ENCODE results near the gene AGK.
"Not testable (repeated sequence)": the region's sequence is repeated elsewhere in the genome, so short reads cannot be mapped to it uniquely, and the experiment has no call there.

AGK gene

DNA sequence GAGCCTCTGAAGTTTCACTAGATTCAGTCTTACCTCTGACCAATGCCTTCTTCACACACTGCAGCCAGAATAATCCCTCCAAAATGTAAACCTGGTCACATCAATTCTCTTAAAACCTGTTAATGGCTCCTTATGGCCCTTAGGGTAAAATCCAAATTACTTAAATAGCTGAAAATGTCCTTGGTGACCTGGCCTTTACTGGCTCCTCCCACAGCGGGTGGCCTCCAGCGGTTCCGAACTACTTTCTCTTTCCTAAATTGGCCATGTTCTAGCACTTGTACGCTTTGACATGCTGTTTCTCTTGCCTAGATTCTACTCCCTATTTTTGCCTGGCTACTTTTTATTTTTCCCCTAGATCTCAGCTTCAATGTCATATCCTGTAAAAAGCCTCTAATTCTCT, 36.1 kb downstream of the AGK start:
- DNase-seq (ENCODE audit: low read depth): no peak

DNA sequence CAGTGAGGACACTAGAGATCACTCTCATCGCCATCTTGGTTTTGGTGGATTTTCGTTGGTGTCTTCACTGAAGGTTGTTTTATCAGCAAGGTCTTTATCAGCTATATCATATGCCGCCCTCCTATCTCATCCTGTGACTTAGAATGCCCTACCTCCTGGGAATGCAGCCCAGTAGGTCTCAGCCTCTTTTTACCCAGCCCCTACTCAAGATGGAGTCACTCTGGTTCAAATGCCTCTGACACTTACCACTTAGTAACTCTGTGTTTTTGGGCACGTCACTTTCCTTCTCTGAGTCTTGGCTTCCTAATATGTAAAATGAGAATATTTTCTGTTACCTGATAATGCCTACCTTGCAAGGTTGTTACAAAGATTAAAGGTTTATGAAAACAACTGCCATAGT, 37.7 kb downstream of the AGK start:
- DNase-seq (ENCODE audit: low read depth): no peak

DNA sequence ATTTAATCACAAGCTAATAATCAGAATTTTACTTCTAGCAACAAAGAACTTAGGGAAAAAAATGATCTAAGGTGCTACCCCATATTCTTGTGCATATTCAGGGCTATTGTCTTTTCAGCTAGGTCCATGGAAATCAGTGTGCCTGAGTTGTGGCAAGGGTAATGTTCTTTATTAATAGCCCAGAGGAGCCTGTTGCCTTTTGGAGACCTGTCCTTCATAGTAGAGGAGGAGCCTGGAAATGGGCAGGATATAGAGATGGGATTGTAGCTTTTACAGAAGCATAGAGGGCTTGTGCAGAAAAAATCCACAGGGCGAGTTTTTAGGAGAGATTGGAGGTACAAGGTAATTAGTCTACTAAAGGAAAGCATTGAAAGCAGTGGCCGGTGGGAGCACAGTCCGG, 38.9 kb downstream of the AGK start:
- DNase-seq (ENCODE audit: low read depth): no peak

DNA sequence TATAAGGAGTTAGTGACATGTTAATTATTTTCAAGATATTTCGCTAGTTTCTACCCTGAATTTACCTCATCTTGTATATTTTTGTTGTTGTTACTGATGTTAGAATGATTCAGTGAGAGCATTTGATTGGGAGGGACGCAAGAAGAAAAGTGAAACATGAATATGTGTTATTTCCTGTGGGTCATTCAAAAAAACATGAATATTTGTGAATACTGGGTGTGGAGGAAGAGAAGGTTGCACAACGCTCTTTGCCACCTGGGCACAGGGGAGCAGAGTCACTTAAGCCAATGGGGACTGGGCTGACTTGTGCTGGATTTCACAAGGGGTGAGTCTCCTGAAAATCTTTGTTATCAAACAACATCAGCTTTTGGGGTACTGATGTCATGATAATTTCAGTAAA, 39.5 kb downstream of the AGK start:
- no peak for DNase-seq (ENCODE audit: low read depth)

DNA sequence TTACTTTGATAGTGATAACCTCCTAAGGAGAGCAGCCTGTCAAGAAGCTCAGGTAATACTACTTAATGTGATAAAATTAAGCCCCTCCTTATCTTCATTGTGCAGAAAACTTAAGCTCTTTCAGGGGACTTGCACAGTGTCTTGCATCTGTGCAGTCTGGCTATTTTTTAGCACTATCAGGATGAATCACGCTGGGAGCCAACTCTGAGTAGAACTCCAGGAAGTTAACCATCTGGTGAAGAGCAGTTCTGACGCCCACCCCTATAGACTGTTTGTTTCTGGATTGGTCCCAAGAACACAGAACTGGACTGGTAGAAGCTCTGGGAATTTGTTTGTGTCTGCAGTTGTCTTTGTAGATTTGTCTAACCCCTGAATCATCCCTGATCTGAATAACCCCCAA, 41.9 kb downstream of the AGK start:
- DNase-seq (ENCODE audit: low read depth): peak; percentile 74

- DNase-seq (ENCODE audit: low read depth): no peak
Observed at GRCh38 chr7:141597966-141598365, 46.8 kb downstream of the AGK start.

GRCh38 chr7:141598408-141598807, 47.2 kb downstream of the AGK start:
- DNase-seq (ENCODE audit: low read depth): no peak

DNA sequence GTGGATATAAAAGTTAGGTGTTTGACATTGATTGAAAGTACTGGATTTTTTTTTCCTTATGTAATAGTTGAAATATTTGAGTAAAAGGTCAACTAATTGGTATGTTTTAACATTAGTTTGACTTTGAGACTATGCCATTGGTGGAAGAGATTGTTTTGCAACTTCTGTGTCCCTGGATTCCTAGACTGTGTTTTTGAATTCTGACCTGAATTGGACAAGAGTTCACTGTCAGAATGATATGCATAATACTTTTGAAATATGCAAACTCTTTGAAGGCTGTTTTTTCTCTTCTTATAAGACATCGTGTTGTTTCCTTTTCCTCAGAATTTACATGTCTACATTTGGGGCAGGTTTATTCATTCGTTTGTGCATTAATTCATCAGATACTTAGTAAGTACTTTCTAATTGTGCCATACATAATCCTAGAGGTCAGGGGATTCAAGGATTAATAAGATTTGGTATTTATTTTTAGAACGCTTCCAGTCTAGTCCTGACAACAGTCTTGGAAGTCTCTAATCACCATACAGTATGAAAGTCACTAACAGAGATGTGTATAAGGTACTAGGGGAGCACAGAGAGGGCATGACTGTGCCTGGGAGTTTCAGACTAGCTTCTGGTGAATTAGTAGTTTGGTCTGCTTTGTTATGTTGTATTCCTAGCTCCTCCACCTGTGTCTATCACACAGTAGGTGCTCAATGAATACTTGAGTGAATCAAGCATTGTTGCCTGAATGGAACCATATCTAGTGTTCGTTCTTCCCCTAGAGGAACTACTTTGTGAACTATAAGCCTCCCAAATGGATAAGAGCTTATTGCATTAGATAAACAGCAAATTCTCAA, 49.2 kb downstream of the AGK start:
- no peak for DNase-seq (ENCODE audit: low read depth)

- no peak for DNase-seq (ENCODE audit: low read depth)
Observed at GRCh38 chr7:141609576-141609975, 58.4 kb downstream of the AGK start.

- DNase-seq (ENCODE audit: low read depth): no peak
Observed at GRCh38 chr7:141610671-141611070, 59.5 kb downstream of the AGK start.

DNA sequence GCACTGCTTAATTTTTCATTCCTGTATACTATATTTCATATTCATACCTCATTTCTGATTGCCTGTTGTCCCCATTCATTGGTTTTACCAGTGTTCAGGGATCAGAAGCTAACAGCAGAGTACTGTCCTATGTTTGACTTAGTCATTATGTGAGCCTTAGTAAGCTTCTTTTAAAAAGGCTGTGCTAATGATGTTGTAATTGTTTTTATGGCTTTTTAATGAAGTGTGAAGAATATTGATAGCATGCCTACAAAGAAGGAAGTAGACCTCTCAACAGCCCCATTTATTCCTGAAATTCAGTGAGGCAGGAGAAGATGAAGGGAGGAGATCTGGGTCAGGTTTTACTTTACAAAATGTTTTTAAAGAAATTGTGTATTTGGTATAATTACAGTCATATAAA, 61.7 kb downstream of the AGK start:
- DNase-seq (ENCODE audit: low read depth): no peak

GRCh38 chr7:141617280-141617679, 66.1 kb downstream of the AGK start:
- DNase-seq (ENCODE audit: low read depth): peak; percentile 61

- no peak for DNase-seq (ENCODE audit: low read depth)
Observed at GRCh38 chr7:141619745-141620144, 68.5 kb downstream of the AGK start.

- peak; percentile 9 for DNase-seq (ENCODE audit: low read depth)
Observed at GRCh38 chr7:141624763-141625162, 73.6 kb downstream of the AGK start.

DNA sequence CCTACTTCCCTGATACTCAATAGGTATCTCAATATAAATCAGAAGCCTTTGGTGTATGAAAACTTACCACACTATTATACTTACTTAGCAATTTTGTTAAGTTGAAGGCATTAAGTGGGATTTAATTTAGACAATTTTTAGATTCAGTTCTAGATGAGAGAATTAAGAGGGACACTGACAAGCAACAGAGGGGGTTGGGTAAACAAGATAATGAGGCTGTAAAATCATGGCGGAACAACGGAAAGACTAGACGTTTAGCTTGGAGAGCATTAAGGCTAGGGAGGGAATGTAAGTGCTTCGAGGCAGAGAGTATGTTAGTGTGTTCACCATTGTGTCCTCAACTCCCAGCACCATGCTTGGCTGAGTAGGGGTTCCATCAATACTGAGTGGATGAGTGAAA, 79.4 kb downstream of the AGK start:
- DNase-seq (ENCODE audit: low read depth): no peak

DNA sequence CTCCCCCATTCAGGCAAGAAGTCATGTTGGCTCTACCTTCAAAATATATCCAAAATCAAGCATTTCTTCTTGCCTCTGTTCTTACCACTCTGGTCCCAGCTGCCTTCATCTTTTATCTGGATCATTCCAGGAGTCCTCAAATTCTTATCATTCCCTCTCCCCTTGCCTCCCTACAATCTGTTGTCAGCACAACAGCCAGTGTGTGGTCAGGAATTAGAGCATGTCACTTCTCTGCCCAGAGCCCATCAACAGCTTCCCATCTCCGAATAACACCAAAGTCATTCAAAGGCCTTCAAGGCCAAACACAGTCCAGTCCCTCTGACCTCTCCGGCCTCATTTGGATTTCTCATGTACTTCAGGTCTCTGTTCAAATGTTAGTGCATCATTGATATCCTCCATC, 80.3 kb downstream of the AGK start:
- DNase-seq (ENCODE audit: low read depth): no peak

GRCh38 chr7:141634065-141634464, 82.9 kb downstream of the AGK start:
- no peak for DNase-seq (ENCODE audit: low read depth)

GRCh38 chr7:141636053-141636452, 84.8 kb downstream of the AGK start:
- no peak for DNase-seq (ENCODE audit: low read depth)

DNA sequence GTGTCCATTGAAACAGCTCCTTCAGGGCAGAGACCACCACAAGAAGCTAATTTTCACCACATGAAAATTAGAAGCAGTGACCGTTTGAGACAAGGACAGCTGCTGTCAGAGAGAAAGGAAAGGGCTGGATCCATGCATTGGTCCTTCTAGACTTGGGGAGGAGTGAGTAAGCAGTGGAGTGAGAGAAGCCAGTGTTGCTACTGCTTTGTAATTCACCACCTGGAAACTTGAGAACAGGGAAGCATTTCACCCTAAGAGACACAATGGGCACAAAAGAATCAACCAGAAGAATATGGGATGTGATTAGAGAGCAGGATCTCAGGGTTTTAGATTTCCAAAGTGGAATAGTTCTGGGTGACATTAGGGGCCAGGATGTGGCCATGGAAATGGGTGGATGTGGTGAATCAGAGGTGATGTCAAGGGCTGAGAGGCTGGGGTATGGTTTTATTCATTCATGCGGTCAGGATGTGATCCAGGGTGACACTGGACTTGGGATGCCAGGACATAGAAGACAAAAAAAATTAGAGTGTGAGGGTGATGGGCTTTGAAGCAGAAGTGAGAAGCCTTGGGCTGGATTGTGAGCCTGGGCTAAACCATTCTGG, 89.1 kb downstream of the AGK start:
- DNase-seq (ENCODE audit: low read depth): peak; percentile 41

- DNase-seq (ENCODE audit: low read depth): no peak
Observed at GRCh38 chr7:141641876-141642275, 90.7 kb downstream of the AGK start.

DNA sequence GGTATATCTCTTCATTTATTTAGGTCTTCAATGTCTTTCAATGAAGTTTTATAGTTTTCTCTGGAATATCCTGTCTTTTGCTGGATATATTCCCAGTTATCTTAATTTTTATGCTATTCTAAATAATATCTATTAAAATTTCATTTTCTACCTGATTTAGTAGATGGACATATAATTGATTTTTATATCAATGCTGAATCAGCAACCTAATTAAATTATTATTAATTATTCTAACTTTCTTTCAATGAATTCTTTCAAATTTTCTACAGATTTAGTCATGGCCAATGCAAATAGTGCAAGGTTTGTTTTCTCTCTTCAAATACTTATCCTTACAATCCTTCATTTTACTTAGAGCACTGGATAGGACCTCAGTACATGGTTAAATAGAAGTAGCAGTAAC, 94.0 kb downstream of the AGK start:
- no peak for DNase-seq (ENCODE audit: low read depth)

DNA sequence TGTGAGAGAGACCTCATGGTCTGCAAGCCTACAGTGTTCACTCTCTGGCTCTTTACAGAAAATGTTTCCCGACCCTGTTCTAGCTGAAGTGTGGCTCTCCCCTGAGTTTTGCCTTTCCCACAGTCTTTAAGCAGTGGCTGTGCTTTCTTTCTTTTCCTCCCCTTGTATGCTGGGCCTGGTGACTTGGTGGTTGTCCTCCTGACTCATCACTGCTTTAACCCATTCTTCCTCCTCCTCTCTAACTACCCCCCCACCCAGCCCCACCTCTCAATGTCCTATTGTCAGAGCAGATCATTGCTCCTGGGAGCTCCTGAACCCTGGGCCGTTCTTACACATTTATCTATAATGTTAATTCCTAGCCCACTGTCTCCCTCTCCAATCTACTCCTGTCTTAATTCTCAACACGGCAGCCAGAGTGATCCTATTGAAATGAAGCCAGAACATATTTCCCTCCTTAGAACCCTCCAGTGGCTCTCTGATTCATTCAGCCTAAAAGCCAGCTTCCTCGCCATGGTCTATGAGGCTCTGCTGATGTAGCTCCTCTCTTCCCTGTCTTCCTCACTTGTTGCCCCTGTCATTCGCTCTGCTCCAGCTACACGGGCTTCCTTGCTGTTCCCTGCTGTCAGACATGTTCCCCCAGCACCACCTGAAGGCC, 95.7 kb downstream of the AGK start:
- DNase-seq (ENCODE audit: low read depth): peak; percentile 24

- DNase-seq (ENCODE audit: low read depth): not testable (repeated sequence)
Observed at GRCh38 chr7:141647701-141648100, 96.5 kb downstream of the AGK start.

Measured in EH (cell line).